AG08395 (cell line): ENCODE data around the gene OARD1.

ENCODE experiments used
- DNase-seq: peaks from one replicate; pipeline ENCODE4 v3.0.0; 2012; ENCODE audit warnings: mixed read lengths, low spot score

The OARD1 gene

DNA sequence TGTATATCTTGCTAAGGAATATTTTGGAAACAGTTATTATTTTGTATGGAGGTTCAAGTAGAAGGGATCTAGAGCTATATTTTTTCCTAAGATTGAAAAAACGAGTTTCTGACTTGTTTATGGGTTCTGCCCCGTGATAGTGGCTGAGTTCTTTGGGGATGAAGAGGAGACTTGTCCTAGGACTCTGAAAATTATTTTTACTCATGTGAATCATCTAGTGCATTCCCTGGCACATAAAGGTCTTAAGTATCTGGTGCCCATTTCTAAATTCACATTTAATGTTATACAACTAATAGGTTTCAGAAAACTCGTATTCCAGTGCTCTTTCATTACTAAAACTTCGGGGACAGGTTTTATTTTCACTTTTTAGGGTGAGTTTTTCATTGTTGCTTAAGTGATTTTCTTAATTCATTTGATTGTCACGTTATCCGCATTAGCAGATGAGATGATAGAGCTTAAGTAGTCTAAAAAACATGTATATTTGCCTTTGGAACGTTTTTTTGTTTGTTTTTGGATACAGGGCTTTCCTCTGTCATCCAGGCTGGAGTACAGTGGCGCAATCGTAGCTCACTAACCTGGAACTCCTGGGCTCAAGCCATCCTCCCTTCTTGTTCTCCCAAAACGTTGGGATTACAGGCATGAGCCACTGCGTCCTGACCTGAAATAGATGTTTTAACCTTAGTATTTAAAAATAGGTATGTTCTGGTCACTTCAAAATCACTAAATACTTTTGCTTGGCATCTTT, 2.7 kb upstream of the OARD1 start:
- no peak for DNase-seq

GRCh38 chr6:41073968-41074691, 2.0 kb upstream of the OARD1 start:
- DNase-seq = no peak

DNA sequence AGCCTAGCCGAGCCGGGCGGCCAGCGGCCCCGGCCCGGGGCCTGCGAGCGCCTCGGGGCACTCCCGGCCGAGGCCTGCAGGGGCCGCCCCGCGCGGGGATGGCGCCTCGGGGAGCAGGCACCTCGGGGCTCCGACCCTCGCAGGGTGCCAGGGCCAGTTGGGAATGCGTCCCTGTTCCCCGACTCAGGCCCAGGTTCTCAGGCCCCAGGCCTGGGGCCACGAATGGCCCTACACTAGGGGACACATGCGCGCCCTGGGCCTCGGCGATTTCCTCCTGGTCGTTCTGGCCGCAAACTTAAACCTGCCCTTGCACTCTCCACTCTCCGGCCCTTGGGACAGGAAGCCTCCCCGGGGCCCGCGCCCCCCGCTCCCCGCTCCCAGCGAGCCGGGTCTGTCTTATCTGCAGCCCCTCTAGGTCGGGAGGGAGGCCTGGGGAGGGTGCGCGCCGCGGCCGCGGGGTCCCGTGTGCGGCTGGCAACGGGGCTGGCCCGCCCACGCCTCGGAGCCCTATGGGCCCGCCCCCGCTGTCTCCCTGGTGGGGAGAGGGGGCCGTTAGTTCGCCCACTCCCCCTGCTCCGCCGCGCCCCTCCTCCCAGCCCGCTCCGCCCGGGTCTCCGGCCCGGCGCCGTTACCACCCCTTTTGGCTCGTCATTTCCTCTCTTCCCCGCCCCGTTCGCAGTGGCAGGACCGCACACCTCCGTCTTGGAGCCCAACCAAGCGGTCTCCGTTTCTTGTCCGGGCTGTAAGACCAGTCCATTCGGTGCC, 1.2 kb upstream of the OARD1 start:
- DNase-seq = peak; percentile 55

DNA sequence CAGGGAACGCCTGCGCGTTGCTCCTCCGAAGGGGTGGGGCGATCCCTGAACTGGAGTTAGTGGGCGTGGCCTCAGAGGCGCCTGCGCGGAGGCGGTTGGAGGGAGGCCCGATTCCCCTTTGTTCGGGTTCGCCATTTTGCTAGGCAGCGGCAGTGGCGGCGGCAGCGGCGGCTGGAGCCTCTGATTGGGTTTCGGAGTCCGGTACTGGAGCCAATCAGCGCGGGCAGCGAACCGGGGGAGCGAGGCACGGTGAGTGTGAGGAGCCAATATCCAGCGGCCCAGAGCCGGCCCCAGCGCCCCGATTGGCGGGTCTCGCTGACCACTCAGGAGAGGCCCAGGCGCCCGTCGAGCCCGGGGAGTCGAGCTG, 663 bp upstream of the OARD1 start, which contains the start of gene NFYA:
Gene NFYA (plus strand): TSS at position 139 of the 367 bp plus-strand sequence. CDS start 6,116 bp downstream, outside the sequence.
- DNase-seq = no peak

- no peak for DNase-seq
These were observed 644 bp downstream of the OARD1 start for GRCh38 chr6:41071501-41071922.

GRCh38 chr6:41066867-41067304, 5.3 kb downstream of the OARD1 start:
- DNase-seq = peak; percentile 58

DNA sequence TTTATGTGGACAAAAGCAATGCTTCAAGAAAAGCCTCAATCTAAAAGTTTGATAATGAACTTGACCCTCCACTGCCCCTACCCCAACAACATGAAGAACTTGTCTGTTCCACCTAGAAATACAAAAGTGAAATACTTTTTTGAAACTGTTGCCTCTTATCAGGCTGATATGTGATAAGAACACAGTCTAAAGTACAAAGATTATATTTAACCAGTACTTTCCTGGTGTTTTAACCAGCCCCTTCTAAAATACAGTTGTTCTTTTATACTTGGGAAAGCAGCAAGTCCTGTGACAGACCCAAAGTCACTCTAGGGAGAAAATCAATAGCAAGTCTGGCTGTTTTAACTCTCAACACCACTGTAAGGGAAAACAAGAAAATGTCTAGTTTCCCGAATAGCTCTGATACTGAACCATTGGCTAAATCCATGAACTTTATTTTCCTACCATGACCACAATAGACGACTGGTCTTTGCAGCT, 6.6 kb downstream of the OARD1 start:
- no peak for DNase-seq

DNA sequence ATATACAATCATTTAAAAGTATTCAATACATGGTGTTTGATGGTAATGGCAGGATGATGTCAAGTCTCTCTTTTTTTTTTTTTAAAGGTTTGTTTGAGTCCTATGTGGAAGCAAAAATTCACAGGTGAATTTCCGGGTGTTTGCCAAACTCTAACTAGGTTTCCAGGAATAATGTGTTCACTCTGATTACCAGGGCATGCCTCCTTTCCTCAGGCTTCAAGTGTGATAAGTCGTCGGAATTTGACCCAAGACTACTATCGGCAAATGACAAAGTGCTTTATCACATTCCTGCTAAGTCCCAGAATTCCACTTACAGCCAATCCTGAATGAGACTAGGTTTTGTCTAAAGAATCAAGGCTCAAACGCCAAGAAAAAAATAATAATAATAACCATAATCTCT, 7.3 kb downstream of the OARD1 start:
- DNase-seq = no peak

- no peak for DNase-seq
These were observed 8.3 kb downstream of the OARD1 start for GRCh38 chr6:41063884-41064285.

DNA sequence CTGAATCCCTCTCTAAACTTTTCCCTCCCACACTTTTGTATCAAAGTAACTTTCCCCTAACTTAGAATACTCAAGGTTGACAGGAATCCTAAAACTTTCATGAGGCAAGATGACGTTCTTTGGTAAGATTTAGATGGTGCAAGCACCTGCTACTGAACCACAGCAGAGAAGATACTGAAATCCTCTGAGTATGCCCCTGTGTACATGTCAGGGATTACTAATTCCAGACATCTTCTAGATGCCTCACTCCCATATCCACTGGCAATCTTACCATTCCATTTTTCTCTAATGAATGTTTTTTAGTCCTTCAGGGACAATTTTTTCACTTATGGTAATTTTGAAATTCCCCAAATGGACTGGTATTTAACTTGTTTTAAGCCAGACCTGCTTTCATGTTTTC, 10.1 kb downstream of the OARD1 start:
- no peak for DNase-seq

DNA sequence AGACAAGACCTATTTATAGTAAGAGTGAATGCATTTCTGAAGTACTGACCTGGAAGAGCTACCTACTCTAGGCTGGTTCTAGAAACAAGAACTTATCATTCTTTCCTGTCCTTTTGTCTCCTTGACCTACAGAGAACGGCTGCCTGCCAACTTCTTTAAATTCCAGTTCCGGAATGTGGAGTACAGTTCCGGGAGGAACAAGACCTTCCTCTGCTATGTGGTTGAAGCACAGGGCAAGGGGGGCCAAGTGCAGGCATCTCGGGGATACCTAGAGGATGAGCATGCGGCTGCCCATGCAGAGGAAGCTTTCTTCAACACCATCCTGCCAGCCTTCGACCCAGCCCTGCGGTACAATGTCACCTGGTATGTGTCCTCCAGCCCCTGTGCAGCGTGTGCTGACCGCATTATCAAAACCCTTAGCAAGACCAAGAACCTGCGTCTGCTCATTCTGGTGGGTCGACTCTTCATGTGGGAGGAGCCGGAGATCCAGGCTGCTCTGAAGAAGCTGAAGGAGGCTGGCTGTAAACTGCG, 10.9 kb downstream of the OARD1 start:
- no peak for DNase-seq

DNA sequence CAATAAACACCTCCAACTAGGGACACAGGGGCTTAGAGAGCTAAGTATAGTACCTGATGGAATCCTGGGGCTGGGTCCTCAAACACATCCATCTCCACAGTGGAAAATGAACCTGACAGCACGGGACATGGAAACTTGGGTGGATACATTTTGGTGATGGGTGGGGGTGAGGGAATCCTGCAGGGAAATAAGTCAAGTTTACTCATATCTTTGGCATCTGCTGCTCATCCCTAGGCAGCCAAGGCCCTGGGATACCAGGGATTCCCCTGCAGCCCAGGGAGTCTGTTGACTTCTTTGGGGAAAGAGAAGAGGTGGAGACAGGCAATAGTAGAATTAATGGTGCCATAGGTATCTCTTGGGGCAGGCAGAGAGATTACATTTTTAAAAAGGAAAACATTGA, 12.6 kb downstream of the OARD1 start:
- DNase-seq = peak; percentile 67

DNA sequence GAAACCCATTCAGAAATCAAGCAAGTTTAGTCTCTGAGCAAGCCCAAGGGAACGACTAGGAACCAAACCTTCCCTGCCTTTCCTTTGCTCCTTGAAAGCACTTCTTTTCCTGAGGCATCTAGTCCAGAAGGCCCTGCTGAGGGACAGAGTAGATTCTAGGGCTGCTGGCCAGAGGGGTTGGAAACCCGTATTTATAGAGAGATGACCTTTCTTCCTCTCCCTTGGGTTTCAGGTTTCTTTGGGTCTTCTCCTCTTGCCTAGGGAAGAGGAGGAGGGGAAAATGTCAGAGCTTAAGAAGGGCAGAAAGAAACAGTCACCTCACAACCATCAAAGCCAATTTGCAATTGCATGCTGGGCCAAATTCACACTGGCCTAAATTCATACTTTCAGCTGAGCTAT, 13.4 kb downstream of the OARD1 start:
- no peak for DNase-seq

GRCh38 chr6:41056768-41057490, 15.2 kb downstream of the OARD1 start:
- no peak for DNase-seq

DNA sequence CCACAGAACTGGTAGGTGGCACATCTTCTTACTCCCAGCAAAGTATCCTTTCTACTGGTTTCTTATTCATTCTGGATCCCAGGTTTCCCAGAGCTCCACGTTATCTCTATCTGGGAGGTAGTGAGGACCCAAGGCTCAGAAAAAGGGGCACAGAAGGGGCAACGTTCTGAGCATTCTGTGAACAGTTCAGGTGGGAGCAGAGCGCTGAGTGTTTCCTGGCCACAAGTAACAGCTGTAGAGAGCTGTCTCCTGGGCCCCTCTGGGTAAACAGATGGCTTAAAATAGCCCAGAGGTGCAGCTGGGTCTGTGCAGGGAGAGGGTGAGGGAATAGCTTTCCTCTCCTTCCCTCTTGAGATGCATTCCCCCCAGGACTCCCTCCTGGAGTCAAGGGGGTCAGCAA, 17.0 kb downstream of the OARD1 start:
- no peak for DNase-seq

DNA sequence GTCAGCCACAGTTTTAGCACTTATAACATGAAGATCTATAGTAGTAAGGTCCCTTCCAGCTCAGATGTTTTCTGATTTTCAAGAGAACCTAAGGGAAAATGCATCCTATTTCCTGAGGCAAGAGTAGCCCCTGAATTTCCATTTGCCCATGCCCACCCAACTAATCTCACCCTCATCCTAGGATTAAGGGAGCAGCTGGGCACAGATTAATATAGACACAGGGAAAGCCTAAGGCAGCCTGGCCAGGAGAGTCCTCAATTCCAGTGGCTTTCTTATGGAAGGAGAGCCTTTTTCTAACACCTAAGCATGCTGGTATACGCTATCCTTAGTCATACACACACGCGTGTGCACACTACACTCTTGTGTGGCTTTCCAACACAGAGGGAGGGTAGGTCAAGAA, 17.6 kb downstream of the OARD1 start:
- no peak for DNase-seq

- no peak for DNase-seq
These were observed 19.1 kb downstream of the OARD1 start, which contains the start of gene APOBEC2 for GRCh38 chr6:41053041-41053440. TSS of gene APOBEC2 (plus strand) at chr6:41053202. CDS start at chr6:41053348, 146 bp downstream.

GRCh38 chr6:41051873-41052272, 20.3 kb downstream of the OARD1 start:
- no peak for DNase-seq

GRCh38 chr6:41050536-41050935, 21.6 kb downstream of the OARD1 start:
- DNase-seq = no peak

DNA sequence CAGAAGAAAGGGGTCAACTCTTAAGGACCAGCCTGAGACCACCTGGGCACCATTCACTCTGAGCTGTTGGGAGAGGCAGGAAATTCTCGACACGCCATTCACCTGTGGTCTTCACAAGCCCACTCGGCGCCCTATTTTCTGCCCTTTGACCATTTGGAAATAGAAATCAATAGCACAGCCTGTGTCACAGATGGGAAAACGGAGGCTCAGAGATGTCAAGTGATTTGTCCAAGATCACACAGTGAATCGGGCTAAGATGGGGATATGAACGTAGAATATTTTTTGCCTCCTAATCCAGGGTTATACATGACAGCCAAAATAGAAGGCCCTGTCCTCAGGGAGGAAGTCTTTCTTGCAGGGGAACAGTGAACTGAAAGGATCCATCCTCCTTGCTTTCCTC, 22.2 kb downstream of the OARD1 start:
- DNase-seq = no peak

GRCh38 chr6:41049521-41049920, 22.6 kb downstream of the OARD1 start:
- no peak for DNase-seq
